Astrocyte (in vitro differentiated cells and primary cell): ENCODE measurements around the gene MTERF4. TPM values are rescaled to one million over a fixed set of nuclear protein-coding genes. Genes with fewer than 3 reads are reported as not detected.

ENCODE experiments used
- DNase-seq: peaks from one replicate; pipeline ENCODE4 v3.0.0-alpha.2; 2010; ENCODE audit warnings: low read depth
- FAIRE-seq: peaks from 2 replicates; lab custom pipeline; 2011; peaks lifted over from hg19 to GRCh38; lab: Jason Lieb, UNC
- H2AFZ ChIP-seq: 2 replicates; pipeline ENCODE4 v1.6.0; 2012; ENCODE audit warnings: low read depth, low read length, inconsistent platforms
- H3K27ac ChIP-seq: 2 replicates; pipeline ENCODE4 v1.5.1; 2011; ENCODE audit warnings: low read depth, low read length, inconsistent platforms
- H3K27me3 ChIP-seq: 2 replicates; pipeline ENCODE4 v1.6.0; 2011; ENCODE audit warnings: low read length, inconsistent platforms; ENCODE audit not compliant: insufficient read depth
- H3K36me3 ChIP-seq: 2 replicates; pipeline ENCODE4 v1.5.1; 2011; ENCODE audit warnings: low read length, inconsistent platforms; ENCODE audit not compliant: insufficient read depth
- H3K4me1 ChIP-seq: 2 replicates; pipeline ENCODE4 v1.5.1; 2011; ENCODE audit warnings: low read length, inconsistent platforms; ENCODE audit not compliant: insufficient read depth
- H3K4me2 ChIP-seq: 2 replicates; pipeline ENCODE4 v1.6.0; 2012; ENCODE audit warnings: low read length, inconsistent platforms
- H3K4me3 ChIP-seq: 2 replicates; pipeline ENCODE4 v1.5.1; 2011; ENCODE audit warnings: low read depth, mild to moderate bottlenecking, low read length, inconsistent platforms; ENCODE audit not compliant: insufficient read depth
- H3K79me2 ChIP-seq: 2 replicates; pipeline ENCODE4 v1.6.0; 2012; ENCODE audit warnings: mild to moderate bottlenecking, low read length, inconsistent platforms; ENCODE audit not compliant: insufficient read depth
- H3K9ac ChIP-seq: 2 replicates; pipeline ENCODE4 v1.6.0; 2012; ENCODE audit warnings: mild to moderate bottlenecking, low read length, inconsistent platforms
- H3K9me3 ChIP-seq: 2 replicates; pipeline ENCODE4 v1.5.1; 2012; ENCODE audit warnings: low read depth, mild to moderate bottlenecking, low read length, inconsistent platforms; ENCODE audit not compliant: insufficient read depth
- H4K20me1 ChIP-seq: 2 replicates; pipeline ENCODE4 v1.6.0; 2012; ENCODE audit warnings: low read length, inconsistent platforms; ENCODE audit not compliant: insufficient read depth
- H3K27ac Mint-ChIP-seq: one replicate; pipeline ENCODE4 v1.8.0; 2021; ENCODE audit warnings: mild to moderate bottlenecking, mixed read lengths; ENCODE audit not compliant: unreplicated experiment
- H3K27me3 Mint-ChIP-seq: one replicate; pipeline ENCODE4 v1.8.0; 2021; ENCODE audit warnings: low read depth, mixed read lengths; ENCODE audit not compliant: unreplicated experiment
- H3K36me3 Mint-ChIP-seq: one replicate; pipeline ENCODE4 v1.8.0; 2021; ENCODE audit warnings: low read depth, mixed read lengths; ENCODE audit not compliant: unreplicated experiment
- H3K4me1 Mint-ChIP-seq: one replicate; pipeline ENCODE4 v1.8.0; 2021; ENCODE audit warnings: low read depth, mixed read lengths; ENCODE audit not compliant: unreplicated experiment
- H3K4me3 Mint-ChIP-seq: one replicate; pipeline ENCODE4 v1.8.0; 2021; ENCODE audit warnings: mild to moderate bottlenecking, moderate library complexity, mixed read lengths; ENCODE audit not compliant: unreplicated experiment
- H3K9me3 Mint-ChIP-seq: one replicate; pipeline ENCODE4 v1.8.0; 2021; ENCODE audit warnings: mild to moderate bottlenecking, mixed read lengths; ENCODE audit not compliant: unreplicated experiment
- EZH2 ChIP-seq: IDR thresholded peaks from 2 replicates; pipeline ENCODE4 v1.6.1; 2012; ENCODE audit warnings: mild to moderate bottlenecking, low read length, inconsistent platforms; ENCODE audit not compliant: insufficient read depth
- total RNA-seq: library from RNA; stranded (reverse); gene quantifications from 2 replicates; pipeline ENCODE4 v1.2.1, GENCODE V29; 2021
- TF ChIP-seq, protein P1 (sequence below): IDR thresholded peaks from 2 replicates; pipeline ENCODE4 v1.5.1; 2011; ENCODE audit warnings: low read depth, mild to moderate bottlenecking, inconsistent platforms, low read length, moderate library complexity; ENCODE audit not compliant: insufficient read depth

The MTERF4 gene
- total RNA-seq, 1 donor from 2014 or later: 26.3 TPM

DNA sequence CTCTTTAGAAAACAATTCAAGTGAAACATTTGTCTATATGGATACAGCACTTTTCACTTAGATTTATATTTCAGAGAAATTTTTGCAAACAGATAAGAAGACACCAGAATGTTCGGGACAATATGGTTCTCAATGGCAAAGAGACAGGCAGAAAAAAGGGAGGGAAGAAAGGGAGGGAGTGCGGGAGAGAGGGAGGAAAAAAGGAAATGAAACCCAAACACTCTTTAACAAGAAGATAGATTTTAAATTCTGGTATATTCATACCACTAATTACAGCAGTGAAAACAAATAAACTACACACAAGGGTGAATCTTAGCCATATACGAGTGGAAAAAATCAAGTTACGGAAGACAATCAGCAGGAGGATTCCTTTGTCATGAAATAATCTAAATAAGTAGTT, 44.2 kb upstream of the MTERF4 start:
- Histone ChIP-seq H3K9ac (no peak overlapping the region), H3K9me3 (no peaks in the 10 kb centered on the region), H3K27me3 (no peaks in the 10 kb centered on the region), H2AFZ (no peak overlapping the region), H3K4me2 (no peak overlapping the region), H4K20me1 (no peaks in the 10 kb centered on the region), H3K4me1 (peaks cover 15% of the 10 kb centered on the region), H3K4me3 (no peak overlapping the region), H3K36me3 (no peaks in the 10 kb centered on the region), H3K27ac (no peak overlapping the region), H3K79me2 (peaks cover 9% of the 10 kb centered on the region)
- FAIRE-seq: no peak
- Mint-ChIP-seq H3K27ac (no peak overlapping the region), H3K9me3 (no peaks in the 10 kb centered on the region), H3K4me1 (peaks cover 3% of the 10 kb centered on the region), H3K4me3 (no peak overlapping the region), H3K36me3 (peaks cover 5% of the 10 kb centered on the region), H3K27me3 (peaks cover 10% of the 10 kb centered on the region)
- TF ChIP-seq EZH2: no peak
- TF ChIP-seq, protein P1, sequence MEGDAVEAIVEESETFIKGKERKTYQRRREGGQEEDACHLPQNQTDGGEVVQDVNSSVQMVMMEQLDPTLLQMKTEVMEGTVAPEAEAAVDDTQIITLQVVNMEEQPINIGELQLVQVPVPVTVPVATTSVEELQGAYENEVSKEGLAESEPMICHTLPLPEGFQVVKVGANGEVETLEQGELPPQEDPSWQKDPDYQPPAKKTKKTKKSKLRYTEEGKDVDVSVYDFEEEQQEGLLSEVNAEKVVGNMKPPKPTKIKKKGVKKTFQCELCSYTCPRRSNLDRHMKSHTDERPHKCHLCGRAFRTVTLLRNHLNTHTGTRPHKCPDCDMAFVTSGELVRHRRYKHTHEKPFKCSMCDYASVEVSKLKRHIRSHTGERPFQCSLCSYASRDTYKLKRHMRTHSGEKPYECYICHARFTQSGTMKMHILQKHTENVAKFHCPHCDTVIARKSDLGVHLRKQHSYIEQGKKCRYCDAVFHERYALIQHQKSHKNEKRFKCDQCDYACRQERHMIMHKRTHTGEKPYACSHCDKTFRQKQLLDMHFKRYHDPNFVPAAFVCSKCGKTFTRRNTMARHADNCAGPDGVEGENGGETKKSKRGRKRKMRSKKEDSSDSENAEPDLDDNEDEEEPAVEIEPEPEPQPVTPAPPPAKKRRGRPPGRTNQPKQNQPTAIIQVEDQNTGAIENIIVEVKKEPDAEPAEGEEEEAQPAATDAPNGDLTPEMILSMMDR: no peak
- DNase-seq: no peak

- Histone ChIP-seq H3K4me1 (no peaks in the 10 kb centered on the region), H3K9ac (no peak overlapping the region), H3K27me3 (no peaks in the 10 kb centered on the region), H3K27ac (no peak overlapping the region), H2AFZ (no peak overlapping the region), H3K4me2 (no peak overlapping the region), H3K9me3 (no peaks in the 10 kb centered on the region), H3K36me3 (no peaks in the 10 kb centered on the region), H4K20me1 (no peaks in the 10 kb centered on the region), H3K4me3 (no peak overlapping the region), H3K79me2 (no peaks in the 10 kb centered on the region)
- Mint-ChIP-seq H3K27ac (no peak overlapping the region), H3K4me3 (no peak overlapping the region), H3K27me3 (peaks cover 17% of the 10 kb centered on the region), H3K36me3 (peaks cover 5% of the 10 kb centered on the region), H3K9me3 (no peaks in the 10 kb centered on the region), H3K4me1 (peaks cover 4% of the 10 kb centered on the region)
- no peak for FAIRE-seq
- TF ChIP-seq EZH2: no peak
- TF ChIP-seq, protein P1: no peak
- no peak for DNase-seq
These were observed 40.5 kb upstream of the MTERF4 start for GRCh38 chr2:241142593-241142992.

GRCh38 chr2:241142063-241142462, 40.0 kb upstream of the MTERF4 start:
- H3K27me3 Mint-ChIP-seq: peaks cover 17% of the 10 kb centered on the region
- Histone ChIP-seq H3K27ac (no peak overlapping the region), H3K4me3 (no peak overlapping the region), H3K79me2 (no peaks in the 10 kb centered on the region), H3K36me3 (no peaks in the 10 kb centered on the region), H4K20me1 (no peaks in the 10 kb centered on the region), H3K27me3 (no peaks in the 10 kb centered on the region), H3K4me1 (no peaks in the 10 kb centered on the region), H3K9me3 (no peaks in the 10 kb centered on the region), H3K4me2 (no peak overlapping the region), H2AFZ (no peak overlapping the region), H3K9ac (no peak overlapping the region)
- DNase-seq: no peak
- TF ChIP-seq, protein P1: no peak
- no peak for TF ChIP-seq EZH2
- H3K4me3 Mint-ChIP-seq: no peak overlapping the region
- no peak for FAIRE-seq
- no peaks in the 10 kb centered on the region for H3K9me3 Mint-ChIP-seq
- no peak overlapping the region for H3K27ac Mint-ChIP-seq
- H3K4me1 Mint-ChIP-seq: peaks cover 4% of the 10 kb centered on the region
- H3K36me3 Mint-ChIP-seq: peaks cover 5% of the 10 kb centered on the region
